DMS153 treated with DMSO at 0.1 percent for 48 hours (cell line): Measurements from ENCODE around the gene GLIS1.

ENCODE experiments used
- DNase-seq: peaks from one replicate; lab custom pipeline; 2025; ENCODE audit not compliant: unreplicated experiment; lab: John Stamatoyannopoulos, UW

Gene GLIS1

DNA sequence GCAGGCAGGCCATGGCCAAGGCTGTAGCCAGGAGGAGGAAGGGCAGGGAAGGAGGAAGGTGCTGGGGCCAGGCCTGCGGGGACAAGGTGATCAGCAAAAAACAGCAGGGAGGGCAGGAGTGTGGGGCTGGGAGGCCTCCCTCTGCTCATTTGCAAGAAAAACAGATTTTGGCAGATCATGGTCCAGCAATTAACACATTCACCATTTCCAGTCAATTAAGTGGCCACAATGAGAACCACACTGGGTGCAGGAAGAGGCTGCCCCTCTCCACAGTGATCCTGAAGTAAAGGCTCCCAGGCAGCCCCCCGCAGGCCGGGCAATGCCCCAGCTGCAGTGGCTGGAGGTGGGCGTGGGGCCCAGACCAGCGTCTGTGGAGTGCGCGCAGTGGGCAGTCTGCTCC, 225.1 kb downstream of the GLIS1 start:
- DNase-seq: no peak

DNA sequence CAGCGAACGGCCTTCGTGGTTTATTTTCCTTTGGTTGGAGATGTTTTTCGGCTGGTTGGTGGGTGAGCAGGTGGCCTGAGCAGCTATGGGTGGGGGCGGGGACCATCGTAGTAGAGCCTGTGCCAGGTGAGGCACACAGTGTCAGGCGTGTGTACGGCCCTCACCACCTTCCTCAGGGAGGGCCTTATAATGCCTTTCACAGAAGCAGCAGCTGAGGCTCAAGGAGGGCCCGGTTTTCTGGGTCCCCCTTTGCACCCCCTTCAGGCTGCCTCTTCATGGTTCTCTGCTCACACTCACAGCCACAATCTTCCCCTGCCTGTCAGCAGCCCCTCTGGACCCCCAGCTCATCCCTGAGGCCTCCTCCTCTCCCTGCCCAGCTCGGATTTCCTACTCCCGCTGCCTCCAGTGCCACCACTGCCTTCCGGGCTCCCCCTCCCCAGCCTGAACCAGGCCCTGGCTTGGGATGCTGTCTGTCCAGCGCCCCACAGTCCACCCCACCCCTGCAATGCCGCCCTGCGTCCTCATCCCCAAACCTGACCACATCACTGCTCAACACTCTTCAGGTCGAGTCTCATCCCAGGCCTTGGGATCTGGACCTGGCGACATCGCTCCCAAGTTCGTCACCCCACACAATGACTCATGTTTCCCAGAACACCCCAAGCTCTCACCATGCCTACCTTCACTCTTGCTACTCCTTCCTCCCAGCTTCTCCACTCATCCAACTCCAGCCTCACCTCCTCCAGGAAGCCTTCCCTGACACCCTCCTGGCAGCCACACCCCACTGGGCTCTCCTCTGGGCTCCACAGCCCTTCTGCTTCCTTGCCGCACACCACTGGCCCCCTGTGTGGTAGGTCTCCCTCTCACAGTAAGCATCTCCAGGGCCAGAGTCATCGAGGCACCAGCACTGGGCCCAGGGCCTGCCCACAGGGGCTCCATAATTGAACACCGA, 225.9 kb downstream of the GLIS1 start:
- DNase-seq: no peak

DNA sequence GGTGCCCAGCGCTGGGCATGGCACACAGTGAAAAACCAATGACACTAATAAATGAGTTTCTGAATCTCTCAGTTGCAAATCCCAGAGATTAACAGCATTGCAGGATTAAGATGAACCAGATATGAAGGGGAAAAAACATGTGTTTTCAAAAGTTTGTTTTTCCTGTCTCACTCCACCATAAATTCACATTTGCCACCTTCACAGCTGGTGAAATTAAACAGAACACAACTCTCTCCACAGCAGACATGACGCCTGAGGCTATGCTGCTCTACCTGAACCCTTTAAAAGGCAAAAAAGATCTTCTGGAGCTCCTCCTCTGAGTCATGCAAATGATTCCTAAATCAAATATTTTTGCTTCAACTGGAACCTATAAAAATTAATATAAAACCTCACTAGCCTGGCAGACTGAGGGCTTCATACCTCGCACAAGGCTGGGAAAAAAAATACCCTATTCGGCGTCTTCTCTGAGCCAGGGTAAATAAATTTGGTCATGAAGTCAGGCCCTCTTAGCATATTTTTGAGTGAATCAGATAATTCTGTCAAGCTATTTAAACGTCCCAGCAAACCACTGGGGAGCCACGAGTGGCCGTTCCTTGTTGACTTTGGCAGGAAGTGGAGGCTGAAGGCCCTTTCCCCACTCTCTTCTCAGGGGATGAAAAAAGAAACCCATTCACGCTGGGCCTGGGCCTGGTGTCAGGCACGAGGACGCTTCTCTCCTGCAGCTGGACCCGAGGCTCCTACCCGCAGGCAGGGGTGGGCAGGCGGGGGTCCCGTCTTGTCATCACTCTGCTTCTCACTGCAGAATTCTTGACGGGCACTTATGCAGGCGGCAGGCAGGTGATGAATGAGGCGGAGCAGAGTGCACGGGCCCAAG, 226.8 kb downstream of the GLIS1 start:
- peak; percentile 39 for DNase-seq

DNA sequence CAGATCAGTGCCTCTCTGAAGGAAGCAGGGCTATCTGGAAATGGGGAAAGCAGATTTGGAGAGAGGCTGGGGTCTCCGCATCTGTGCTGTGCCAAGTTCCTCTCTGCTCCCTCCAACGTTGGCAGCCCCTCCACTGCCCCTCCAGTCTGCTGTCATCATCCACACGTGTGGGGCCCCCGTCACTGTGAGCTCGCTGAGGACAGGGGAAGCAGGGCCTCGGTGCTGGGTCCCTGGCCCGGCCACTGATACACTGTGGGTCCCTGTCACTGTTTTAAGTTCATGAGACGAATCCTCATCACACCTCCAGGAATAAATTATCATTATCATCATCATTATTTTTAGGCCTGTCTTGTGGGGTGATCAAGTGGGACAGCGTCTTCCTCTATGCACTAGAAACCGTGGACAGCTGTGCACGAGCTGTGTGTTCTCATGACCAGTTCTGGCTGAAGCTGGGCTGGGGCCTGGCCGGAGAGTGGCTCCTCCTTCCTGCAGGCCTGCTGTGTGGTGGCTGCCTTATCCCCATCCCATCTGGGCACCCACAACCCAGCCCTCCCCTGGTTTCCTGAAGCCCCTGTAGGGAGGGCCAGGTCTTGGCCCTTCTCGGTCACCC, 227.5 kb downstream of the GLIS1 start:
- no peak for DNase-seq

DNA sequence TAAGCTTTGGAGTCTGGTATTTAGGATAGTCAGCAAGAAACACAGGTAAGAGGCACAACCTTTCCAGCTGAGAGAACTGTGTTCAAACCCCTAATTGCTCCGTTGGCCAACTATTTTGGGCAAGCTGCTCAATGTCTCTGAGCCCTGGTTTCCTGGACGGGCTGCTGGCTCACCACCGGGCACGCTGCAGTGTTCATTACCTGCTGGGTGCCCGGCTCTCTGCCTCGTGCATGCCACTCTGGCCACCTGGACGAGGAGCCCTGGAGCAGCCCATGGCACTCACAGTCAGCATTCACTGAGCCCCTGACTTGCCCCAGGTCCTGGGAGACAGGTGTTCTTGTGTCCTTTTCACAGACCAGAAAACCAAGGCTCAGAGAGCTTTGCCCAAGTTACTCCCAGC, 228.7 kb downstream of the GLIS1 start:
- no peak for DNase-seq

DNA sequence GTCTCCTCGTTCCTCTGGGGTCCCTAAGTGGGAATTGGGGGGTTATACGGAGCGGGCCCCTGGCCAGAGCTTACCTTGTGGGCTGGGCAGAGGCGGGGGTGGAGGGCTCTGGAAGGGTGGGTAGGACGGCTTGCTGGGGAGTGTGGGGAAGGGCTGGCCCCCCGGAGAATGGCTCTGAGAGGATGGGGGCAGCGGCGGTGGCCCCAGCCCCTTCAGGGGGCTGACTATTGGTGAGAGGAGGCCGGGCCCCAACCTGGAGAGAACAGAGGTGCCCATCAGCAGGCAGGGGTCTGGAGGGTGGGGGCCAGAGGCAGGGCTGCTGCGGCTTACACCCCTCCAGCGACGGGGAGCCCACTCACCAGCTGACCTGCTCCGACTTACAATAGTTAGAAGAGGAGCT, 229.2 kb downstream of the GLIS1 start:
- no peak for DNase-seq

DNA sequence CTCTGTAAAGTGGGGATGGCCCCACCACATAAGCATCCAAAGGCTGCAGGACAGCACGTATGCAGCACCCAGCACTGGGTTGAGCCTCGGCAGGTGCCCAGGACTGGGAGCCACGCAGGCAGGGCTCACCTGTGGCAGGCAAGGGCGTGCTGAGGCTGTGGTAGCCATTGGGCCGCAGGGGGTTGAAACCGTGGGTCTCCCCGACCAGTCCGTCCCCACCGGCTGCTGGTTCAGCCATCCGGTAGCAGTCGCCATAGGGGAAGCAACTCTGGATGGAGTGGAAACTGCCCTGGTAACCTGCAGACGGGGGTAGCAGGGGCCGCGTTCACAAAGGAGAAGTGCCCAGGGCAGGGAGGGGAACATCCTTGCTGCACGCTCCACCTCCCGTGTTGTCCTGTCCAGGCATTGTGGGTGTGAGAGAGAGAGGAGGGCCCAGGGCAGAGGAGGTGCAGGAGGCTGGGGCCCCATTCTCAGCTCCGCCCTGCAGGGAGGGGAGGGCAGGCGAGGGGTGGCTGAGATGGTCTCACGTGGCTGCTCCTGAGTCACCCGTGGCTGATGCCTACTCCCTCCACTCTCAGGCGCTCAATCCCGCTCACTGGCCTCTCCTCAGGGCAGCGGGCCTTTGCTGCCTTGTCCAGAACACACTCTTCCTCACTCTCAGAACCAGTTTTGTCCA, 229.8 kb downstream of the GLIS1 start:
- DNase-seq: no peak

DNA sequence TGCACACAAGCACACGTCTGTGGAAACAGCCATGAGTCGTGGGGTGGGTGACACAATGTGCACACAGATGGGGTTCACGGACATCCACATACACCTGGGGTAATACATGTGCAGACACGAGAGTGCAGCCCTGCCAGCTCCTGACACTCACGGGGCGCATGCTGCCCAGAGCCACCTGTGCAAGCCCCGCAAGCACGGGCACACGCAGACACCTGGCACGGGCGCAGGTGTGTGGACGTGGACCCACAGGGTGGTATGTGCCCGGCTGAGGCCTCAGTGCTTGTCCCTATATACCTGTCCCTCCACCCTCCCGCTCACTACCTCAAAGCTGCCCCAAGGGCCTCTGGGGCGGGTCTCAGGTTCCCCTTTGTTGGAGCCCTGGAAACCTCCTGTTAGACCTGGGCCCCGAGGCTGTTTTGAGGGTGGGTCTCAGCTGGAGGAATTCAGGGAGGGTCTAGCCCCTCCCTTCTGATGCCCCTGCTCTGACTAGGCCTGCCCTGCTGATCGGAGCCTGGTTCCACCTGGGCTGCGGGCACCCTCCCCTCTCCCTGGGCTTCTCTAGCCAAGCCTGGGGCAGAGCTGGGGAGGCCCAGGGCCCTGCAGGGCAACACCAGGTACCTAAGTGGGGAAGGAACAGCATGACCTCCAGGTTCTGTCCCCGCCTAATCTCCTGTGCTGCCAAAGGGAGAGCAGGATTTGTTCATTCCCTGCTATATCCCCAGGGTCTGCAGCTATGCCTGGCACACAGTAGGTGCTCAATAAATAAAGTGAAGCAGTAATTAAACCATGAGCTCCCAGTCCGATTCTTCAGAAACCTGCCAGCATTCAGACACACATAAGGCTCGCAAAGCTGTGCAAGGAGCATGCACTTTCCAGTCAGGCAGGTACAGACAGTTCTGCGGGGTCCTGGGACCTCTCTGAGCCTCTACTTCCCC, 230.6 kb downstream of the GLIS1 start:
- no peak for DNase-seq

DNA sequence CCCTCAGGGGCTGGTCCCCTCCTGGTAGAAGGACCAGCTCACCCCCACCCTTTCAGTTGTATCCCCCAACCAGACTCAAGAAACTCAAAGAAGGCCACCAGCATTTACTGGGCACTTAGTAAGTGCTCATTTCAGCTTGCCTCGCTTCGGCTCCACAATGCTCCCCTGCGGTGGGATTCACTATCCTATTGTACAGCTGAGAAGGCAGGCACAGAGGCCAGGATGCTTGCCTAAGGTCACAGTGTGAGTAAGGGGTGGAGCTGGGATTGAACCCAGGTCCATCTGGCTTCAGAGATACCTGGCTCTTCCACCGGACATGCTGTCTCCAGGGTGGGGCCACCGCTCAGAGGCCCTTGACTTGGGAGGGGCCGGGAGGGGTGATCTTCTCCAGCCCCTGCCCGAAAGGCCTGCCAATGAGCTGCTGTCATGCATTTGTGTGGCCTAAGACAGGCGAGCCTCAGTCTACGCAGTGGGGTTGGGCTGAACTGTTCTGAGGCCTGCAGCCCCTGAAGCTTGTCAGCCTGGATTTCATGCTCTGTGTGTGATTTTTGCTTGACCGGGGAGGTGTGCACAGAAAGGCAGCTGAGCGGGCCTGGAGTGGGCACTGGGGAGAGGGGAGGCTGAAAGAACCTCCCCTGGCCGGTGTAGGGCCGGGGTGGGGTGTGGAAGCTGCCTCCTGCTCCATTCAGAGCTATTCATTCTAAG, 231.7 kb downstream of the GLIS1 start:
- no peak for DNase-seq

DNA sequence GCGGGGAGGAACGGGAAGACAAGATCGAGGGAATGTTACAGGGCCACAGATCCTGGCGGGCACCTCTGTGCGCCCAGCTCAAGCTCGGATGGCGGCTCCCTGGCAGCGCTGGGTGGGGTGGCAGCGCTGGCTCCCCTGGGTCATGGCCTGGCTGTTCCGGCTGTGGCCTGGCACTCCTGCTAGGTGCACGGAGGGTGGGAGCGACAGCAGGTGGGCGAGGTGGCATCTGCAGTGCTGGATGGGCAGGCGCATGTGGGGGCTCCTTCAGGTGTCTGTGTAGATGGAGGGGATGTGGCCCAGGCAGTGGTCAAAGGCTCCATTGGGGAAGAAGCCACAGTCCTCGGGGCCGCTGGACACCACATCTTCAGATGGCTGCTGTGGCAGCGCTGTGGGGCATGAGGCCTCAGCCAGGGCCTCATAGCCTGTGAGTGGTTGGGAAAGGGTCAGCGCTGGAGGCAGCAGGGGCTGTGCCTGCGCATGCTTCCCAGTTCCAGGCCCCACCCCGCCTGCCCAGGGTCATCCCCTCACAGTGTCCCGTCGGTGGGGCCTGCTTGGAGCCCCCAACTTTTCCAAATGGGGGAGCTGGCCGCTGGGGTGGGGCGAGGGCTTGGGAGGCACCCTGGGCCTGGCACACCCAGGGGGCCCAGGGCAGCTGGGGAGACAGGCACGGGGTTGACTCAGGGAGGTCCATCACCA, 232.5 kb downstream of the GLIS1 start:
- DNase-seq: no peak

DNA sequence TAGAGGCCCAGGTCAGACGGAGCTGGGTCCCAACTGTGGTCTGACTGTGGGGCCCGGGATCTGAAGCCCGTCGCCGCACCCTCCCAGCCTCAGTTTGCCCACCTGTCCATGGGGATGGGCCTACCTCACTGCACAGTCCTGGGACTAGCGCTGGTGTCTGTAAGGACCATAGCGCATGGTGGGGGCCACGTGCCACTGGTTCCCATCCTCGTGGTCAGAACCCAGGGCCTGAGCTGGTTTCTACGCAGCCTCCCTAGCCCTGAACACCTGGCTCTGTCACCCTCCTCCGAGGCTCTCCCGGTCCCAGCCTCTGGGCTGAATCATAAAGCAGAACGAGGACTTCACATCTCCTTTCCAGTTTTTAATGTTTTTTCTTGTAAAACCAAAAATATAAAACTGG, 233.1 kb downstream of the GLIS1 start:
- DNase-seq: no peak

DNA sequence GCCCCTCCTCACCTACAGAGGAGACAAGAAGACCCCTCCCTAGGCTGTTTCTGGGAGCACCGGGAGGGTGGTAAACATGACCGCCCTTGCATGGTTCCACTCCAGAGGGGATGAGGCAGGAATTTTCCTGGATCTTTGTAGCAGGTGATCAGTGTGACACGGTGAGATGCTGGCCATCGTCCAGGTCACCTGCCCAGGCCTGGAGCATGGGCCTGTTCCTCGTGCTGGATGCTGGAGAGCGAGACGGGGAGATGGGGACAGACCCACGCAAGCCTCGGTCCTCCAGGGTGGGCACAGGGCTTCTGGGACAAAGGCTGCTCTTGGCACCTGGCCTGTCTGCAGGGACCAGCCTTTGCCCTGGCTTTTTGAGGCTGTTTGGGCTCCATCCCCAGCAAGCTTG, 233.6 kb downstream of the GLIS1 start:
- no peak for DNase-seq

DNA sequence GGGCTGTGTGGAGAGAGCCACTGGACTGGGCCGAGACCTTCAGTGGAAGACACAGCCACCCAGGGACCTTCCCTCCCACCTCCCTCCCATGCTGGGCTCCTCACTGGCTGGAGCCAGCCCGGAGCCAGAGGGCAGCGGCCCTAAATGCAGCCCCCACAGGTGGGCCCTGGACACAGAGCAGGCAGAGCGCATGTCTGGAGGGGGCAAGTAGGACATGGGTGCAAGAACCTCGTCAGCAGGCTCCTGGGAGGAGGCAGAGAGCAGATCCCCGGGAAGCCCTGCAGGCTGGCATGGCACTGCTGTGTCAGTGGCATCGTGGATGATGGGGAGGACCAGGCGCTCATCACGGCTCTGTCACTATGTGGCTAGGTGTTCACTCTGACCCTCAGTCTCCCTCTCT, 234.1 kb downstream of the GLIS1 start:
- no peak for DNase-seq

DNA sequence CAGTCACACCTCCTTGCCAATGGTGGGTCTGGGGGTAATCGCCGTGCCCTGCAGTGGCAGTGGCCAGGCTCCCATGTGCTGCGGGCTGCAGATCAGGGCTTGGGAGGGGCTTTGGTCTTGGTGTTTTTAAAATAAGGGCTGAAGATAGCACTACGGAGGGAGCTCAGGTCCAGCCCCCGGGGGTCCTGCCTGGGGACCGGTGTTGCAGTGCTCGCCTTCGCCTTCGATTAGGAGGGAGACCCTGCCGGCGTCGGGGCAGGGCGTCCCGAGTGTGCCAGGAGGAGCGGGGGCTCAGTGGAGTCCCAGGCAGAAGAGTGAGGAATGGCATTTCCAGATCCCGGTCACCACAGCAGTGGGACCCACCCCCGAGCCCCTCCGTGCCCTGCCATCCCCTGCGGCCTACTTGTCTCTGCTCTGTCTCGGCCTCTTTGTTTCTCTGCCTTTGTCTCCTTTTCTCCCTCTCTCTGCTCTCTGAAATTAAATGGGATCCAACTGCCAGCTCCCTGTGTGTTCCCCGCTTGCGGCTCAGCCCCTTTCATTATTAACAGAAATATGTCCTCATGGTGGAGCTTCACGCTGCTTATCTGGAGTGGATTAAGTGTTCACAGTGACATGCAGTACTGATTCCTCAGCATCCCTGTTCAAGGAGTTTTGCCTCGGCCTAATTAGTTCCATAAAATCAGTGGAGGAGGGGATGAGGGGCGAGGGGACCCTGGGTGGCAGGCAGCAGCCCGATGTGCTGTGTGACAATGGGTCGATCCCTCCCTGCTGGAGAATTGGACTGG, 235.3 kb downstream of the GLIS1 start:
- DNase-seq: no peak

DNA sequence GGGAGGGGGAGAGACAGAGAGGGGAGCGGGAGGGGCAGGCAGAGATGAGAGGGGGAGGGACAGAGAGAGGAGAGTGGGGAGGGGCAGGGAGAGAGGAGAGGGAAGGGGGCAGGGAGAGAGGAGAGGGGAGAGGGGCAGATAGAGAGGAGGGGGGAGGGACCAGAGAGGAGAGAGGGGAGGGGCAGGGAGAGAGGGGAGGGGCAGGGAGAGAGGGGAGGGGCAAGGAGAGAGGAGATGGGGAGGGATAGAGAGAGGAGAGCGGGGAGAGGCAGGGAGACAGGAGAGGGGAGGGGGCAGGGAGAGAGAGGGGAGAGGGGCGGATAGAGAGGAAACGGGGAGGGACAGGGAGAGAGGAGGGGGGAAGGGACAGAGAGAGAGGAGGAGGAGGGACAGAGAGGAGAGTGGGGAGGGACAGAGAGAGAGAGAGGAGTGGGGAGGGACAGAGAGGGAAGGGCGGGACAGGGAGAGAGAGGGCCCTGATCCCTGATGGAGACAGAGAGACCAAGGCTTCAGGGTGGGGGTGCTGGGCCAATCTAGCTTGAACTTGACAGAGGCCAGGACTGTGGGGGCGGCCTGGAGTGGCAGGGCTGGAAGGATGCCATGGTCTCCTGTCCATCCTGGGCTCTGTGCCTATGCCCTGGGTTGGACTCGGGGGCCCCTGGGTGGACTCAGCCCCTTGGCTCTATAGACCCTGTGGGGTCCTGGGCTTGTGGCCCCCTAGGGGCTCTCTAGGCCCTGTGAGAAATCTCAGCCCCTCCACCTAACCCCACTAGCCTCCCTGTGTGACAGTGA, 236.1 kb downstream of the GLIS1 start:
- DNase-seq: peak; percentile 9

DNA sequence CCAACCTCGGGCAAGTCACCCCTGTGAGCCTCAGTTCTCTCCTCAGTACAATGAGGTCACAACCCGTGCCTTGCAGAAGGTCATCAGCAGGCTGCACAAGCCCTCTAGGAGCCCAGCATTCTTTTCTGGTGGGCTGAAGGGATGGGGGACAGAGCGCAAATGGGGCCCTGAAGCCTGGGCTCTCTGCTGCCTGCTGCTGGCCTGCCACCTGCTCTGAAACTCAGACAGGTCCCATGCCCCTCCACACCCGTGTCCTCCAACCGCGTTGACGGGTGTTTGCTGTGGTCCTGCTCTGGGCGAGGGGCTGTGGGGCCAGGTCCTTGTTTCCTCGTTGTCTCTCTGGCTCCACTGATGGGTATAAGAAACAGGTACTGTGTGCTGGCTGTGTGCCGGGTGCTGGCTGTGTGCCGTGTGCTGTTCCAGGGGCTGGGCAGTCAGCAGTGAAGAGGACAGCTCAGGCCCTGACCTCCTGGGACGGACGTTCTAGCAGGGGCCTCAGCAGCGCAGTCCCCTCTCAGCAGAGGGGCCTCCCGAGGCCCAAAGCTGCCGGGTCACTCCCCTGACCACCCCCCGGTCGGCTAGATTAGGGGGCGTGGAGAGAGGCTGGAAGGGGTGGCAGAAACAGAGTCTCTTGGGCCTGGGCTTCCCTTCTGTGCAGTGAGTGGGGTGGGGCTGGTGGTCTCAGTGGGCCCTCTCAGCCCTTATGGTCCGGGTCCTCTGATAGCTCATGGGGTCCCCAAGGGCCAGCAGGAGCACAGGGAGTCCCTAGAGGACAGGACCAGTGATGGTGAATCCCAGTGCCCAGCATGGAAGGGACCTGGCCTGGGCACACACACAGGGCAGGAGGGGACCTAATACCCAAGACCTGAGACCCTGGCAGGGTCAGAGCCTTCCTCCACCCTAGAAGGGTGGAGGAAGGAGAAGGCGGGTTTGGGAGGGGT, 237.6 kb downstream of the GLIS1 start:
- DNase-seq: no peak
